HL-60/S4 (cell line): Measurements from ENCODE around the gene CMTM8.
"Not testable (repeated sequence)": the region's sequence is repeated elsewhere in the genome, so short reads cannot be mapped to it uniquely, and the experiment has no call there.

ENCODE experiments used
- in situ Hi-C: fragments of 300-500 bp; cut with MboI; formaldehyde crosslinking; loops from 2 replicates; pipeline ENCODE4 v1.14.3; 2022; ENCODE audit warnings: low sequenced_read_pairs

Gene CMTM8

DNA sequence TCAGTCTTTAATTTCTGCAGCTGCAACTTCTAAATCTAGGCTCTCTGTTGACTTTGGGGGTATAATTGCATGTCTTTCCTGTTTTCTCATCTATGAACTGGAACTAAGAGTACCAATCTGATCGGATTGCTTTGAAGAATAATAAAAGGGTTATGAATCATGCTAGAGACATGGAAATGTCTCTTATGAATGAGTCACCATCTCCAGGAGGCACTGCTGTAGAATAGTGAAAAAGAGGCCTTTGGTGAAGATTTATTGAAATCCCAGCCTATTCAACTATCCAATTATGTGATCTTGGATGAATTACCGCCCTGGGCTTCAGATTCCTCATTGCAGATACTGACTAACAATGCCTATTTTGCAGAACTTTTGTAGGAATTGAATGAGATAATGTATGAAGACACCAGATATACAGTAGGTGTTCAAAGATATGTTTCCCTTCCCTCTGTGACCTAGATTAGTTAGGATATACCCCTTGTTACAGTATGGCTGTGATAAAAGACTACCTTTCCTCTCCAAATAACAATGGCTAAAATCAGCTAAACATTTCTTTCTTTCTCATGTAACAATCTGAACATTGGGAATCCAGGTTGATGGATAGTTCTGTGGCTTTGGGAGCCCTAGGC, 11.5 kb upstream of the CMTM8 start:
- in situ Hi-C loops: no loop called here

DNA sequence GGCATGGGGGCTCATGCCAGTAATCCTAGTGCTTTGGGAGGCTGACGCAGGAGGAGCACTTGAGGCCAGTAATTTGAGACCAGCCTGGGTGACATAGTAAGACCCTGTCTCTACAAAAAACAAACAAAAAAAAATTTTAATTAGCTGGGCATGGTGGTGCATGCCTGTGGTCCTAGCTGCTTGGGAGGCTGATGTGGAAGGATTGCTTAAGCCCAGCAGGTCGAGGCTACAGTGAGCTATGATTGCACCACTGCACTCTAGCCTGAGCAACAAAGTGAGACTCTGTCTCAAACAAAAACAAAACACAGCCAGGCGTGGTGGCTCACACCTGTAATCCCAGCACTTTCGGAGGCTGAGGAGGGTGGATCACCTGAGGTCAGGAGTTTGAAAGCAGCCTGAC, 9.7 kb upstream of the CMTM8 start:
- in situ Hi-C loops: not testable (repeated sequence)

DNA sequence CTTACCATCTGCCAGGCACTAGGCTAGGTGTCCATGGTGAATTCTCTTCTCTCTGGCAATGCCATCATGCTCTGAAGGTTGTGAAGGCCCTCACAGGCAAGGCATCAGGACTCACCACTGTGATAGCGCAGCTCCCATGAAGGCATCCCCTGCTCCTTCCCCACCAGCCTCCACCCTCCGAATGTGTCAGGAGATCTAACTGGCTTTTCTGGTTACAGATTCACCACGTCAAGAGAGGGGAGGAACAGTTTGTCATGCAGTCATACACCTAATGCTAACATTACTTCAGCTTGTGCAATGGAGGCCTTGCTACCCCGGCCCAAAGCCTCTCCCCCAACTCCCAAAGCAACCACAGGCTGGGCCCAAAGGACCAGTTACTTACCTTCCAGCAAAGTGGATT, 8.9 kb upstream of the CMTM8 start:
- in situ Hi-C loops: no loop called here

DNA sequence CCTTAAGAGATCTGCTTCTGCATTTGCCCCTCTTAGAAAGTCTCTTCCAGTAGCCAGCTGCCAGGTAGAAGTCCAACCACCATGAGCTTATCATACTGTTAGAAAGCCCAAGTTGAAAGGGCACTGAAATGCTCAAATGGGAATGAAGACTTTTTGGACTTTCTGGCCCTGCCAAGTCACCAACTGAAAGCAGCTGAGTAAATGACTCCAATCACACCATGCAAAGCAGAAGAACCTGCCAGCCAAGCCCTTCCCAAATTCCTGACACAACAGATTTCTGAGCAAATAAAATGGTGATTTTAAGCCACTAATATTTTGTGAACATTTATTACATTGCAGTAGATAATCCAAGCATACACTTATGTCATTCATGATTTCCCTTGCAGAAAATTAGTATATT, 2.1 kb upstream of the CMTM8 start:
- in situ Hi-C loops: no loop called here

DNA sequence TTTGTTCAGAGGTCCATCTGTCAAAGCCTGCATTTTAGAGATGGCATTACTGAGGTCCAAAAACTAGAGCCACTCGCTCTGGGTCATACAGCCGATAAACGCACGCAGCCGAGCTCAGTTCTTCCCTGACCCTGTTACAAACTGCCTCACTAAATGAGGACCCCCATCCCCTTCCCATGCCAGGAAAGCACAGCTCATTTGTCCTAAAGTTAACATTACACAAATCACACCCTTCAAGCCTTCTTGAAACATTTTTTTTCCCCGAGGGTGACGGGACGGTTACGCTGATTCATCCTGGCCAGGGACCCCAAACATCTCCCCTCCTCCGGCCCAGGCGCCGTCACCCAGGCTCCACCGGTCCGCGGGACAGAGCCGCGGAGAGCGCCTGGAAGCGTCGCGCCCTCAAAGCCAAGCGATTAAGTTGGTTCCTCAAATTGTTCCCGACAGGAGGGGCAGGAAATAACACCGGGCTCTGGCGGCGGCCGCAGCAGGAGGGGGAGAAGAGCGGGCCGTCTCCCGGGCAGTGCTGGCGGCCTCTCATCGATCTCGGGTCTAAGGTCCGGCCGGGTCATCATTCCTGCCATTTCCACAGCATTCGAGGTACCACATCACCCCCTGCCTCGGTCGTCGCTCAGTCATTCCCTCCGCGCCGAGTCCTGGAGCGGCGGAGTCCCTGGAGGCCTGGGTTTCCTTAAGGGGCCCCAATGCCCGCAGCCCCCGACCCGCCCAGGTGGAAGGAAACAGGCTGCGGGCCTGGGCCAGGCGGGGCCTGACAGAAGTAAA, 619 bp upstream of the CMTM8 start:
- in situ Hi-C loops: no loop called here

DNA sequence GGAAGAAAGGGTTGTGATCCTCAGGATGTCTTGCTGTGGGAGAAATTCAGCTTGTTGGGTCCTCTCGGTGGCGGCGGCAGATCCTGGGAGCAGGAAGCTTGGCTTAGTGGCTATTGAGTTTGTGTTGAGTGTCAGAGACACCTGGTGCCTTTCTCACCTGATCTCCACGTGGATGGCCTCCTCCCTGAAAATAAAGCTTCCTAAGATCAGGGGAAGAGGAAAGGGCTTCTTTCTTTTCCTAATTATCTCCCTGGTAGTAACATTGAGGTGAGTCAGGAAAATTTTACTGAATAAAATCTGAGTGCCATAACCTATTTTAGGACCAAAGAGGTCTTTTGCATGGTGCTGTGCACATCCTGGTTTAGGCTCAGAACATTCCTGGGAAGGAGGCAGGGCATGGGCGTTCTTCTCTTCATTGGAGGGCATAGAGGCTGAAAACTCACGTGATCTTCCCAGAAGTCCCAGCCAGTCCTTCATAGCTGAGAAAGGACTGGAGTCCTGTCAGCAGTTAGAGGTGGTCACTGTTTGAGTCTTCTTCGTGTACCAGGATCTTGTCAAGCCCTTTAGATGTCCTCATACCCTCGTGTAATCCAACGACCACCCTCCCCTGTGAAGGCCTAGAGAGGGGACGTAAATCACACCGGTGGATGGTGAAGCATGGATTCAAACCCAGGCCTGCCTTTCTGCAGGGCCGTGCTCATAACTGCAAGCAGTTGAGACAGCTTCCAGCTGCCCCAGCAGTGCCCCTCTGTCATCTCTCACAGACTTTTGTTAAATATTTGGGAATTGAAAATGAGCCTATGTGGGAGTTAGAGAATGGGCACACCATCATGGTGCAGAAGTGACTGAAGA, 1.1 kb downstream of the CMTM8 start:
- in situ Hi-C loops: no loop called here

DNA sequence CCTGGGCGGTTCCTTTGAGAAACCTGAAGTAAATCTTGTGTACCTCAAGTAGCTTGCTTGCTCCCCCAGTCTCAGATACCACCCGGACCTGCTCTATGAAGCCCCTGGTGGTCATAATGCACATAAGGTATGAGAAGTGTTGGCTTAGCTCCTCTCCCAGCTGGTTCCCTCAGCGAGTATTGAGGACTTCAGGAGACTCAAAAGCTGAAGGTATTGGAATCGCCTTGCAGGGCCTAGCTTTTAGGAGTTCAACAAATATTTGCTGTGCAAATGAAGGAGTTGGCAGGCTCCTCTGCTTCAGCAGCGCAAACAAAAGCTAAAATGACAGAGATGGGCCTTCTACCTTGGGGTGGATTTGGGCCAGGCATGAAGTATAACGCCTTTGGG, 1.7 kb downstream of the CMTM8 start:
- in situ Hi-C loops: no loop called here

DNA sequence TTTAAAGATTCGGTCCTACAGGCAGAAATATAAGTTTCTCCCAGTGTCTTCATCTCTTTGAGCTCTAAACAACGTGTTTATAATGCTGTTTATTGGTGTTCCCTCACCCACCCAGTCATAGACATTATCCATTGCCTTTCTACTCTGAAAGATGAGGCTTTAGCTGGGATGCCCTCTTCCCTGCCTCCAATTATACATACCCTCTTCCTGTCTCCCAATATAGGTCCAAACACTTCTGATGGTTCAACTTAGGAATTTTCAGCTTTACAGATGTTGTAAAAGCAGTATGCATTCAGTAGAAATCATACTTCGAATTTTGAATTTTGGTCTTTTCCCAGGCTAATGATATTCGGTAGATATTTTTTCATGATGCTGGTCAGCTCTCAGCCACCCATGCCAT, 2.6 kb downstream of the CMTM8 start:
- in situ Hi-C loops: no loop called here

DNA sequence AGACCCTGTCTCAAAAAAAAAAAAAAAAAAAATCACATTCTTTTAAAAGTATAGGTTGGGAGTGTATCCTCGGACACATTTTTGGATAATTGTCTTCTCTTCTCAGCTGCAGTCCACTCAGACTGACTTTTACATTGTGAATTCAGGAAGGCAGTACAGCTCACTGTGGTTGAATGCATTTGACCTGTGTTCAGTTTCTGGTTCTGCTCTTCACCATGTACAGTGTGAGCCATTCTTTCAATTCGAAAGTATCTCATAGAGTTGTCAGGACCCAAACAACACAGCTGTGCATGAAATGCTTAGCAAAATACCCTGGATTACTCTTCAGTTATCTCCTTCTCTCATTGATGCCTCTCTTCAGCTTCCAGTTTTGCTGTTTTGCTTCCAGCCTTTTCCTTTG, 5.0 kb downstream of the CMTM8 start:
- in situ Hi-C loops: no loop called here

DNA sequence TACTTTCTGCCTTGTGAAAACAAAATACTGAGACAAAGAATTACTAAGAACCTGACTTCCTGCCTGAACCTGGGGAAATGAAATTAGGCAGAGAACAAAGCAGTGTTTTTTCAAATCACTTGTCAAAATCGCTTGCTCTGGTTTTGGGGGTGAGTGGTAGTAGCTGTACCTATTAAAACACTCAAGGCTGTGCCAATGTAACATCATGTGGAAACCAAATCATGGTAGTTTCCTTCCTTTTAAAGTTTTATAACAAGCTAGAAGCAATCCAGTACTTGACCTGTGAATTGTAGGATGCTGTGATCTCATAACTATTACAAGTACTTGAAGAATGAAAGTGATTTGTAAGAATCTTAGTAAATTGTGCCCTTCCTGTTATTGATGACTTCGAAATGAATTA, 6.7 kb downstream of the CMTM8 start:
- in situ Hi-C loops: no loop called here

DNA sequence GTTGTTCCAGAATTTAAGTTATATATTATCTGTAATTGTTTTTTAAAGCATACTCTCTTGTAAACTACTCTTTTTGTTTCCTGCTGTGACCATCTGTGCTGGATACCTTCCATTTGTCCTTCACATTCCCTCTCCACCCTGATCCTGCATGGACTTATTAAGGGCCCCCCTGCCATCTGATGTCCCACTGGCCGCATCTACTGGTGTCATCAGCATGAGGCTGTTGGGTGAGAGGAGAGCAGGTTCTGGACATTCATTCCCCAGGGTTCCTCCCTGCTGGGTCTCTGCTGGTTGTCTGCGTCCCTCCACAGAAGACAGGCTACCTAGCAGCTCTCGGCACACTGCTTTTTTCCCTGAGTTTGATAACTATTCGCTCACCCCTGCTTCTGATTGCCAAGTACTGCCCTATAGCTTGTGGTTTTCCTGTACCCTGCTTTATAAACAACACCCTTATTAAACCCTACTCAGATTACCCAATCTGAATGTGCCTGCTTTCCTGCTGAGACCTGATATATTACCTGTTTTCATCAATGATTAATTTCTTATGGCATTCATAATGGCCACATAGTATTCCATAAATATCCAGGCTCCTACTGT, 7.7 kb downstream of the CMTM8 start:
- in situ Hi-C loops: no loop called here

DNA sequence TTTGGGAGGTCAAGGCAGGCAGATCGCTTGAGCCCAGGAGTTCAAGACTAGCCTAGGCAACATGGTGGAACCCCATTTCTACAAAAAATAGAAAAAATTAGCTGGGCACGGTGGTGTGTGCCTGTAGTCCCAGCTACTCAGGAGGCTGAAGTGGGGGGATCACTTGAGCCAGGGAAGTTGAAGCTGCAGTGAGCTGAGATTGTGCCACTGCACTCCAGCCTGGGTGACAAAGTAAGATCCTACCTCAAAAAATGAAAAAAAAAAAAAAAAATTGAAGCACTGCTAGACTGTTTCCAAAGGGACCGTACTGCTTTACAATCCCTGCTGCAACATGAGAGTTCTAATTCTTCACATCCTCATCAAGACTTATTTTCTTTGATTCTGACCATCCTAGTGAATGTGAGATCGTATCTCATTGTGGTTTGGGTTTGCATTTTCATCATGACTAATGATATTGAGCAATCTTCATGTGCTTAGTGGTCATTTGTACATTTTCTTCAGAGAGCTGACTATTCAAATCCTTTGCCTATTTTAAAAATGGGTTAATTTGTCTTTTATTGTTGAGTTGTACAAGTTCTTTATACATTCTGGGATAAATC, 10.8 kb downstream of the CMTM8 start:
- in situ Hi-C loops: no loop called here

DNA sequence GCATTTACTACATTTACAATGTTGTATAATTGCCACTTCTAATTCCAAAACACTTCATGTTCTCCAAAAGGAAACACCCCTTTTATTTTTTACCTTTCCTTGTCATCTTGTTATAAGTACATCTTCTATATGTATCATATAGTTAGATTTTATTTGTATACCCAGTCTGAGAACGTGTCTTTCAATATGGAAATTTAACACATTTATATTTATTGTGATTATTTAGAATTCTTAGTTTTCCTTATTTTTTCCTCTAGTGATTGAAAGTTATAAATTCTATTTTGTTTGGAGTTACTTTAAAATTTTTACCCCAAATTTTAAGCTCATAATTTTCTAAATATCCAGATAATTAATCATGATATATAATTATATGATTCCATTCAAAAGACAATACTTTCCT, 15.8 kb downstream of the CMTM8 start:
- in situ Hi-C loops: no loop called here

DNA sequence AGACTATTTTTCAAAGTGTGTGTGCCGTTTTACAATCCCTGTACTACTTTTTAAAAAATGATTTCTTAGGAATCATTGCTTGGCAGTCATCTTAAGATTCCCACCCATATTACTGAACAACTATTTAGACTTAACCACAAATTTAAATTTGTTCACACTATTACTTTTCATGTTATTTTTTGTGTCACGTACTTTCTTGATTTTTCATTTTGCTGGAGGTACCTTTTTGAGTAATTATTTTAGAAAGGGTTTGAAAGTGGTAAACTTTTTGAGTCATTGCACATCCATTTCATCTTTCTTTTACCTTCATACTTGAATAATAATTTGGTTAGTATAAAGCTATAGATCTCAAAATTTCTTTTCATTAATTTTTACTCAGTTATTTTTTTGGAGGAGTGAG, 16.9 kb downstream of the CMTM8 start:
- in situ Hi-C loops: no loop called here

DNA sequence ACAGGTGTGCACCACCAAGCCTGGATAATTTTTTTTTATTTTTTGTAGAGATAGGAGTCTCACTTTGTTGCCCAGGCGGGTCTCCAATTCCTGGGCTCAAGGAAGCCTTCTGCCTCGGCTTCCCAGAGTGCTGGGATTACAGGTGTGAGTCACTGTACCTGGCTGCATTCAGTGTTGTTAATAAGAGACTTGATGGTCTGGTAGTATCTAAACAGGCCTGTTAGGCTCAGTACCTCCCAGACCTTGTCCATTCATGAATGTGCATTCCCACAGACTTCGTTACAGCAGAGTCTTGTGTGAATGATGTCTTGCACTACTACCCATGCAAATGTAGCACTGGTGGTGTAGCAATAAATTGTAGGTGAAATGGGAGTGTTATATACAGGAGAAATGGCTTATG, 17.7 kb downstream of the CMTM8 start:
- in situ Hi-C loops: no loop called here

DNA sequence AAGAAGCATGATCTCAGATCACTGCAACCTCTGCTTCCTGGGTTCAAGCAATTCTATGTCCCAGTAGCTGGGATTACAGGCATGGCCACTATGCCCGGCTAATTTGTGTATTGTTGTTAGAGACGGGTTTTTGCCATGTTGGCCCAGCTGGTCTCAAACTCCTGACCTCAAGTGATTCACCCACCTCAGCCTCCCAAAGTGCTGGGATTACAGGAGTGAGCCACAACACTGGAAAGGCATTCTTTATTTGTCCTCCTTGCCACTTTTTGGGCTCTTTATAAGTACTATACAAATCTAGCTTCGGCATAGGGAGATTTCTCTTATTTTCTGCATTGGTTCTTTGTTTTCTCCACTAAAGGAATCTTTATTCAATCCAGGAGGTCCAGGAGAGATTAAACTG, 18.6 kb downstream of the CMTM8 start:
- in situ Hi-C loops: no loop called here

DNA sequence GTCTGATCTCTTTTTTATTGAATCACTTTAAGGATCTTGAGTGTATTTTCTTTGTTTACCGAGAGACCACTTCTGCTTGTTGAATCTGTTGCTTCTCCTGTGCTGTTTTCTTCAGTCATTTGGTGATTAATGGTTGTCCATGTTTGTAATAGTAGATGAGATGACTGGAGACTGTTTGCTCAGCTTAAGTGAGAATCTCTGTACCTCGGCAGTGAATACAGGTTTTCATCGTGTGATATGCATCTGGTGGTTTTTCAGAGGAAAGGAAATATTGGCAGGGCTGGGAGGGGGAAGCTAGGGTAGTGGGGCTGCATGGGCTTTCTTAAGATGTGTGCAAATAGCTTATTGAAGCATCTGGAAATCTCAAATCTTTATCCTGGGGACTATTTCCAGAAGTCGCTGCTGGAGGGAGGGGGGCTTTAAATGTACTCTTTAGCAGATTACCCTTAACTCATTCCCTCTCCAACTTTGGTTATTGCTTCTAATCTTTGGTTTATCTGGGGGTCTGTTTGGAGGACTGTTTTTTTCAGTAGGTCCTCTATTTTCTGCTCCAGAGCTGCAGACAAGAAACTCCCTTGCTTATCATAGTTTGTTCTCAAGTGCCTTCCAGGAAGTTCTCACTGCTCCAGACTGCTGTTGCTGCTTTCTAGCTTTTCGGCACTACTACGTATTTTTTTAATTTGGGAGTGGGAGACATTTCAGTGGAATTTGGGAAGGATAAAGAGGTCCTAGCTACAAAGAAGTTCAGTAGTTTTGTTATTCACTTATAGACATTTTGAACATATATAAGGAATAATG, 19.4 kb downstream of the CMTM8 start:
- in situ Hi-C loops: no loop called here

DNA sequence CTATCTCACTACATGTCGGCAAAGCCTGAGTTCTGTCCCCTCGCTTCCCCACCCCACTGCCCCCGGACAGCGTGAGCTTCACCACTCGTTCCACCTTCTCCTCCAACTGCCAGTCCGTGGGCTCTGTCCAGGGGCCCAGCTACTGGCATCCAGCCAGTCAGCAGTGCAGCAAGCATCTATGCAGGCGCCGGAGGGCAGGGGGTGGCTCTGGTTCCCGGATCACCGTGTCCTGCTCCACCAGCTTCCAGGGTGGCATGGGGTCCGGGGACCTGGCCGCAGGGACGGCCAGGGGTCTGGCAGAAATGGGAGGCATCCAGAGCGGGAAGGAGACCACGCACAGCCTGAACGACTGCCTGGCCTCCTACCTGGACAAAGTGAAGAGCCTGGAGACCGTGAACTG, 20.4 kb downstream of the CMTM8 start:
- in situ Hi-C loops: no loop called here

DNA sequence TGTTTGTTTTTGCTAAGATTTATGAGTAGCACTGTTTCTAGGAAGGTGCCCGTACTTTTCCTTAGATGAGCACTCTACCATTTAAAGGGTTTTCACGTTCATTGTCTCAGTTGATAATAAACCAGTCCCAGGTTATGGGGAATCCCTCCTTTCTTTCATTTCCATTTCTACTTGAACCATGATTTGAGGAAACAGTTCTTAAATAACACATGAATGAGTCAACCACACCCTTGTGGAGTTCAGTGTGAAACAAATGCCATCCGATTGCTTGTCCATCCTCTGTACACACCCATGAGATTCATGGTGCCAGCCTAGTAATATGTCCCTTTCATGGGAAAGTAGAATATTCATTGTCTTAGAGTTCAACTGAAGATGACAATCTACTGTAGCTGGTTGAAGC, 23.1 kb downstream of the CMTM8 start:
- in situ Hi-C loops: no loop called here

DNA sequence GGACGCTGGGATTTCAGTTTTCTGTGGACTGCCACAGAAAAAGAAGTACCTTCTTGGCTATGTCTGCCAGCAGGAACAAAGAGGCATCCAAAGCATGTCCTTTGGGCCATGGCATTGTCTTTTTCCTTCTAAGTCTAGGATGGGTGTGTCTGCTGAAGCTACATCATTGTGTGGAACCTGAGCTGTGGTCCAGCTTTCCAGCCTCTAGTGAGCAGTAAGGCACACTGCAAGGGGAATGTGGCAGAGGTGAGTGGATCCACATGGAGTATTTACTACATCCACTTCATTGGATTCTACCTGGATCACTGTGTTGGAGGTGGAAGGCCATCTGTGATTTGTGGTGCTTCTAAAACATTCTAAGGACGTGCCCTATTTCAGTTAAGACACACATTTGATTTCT, 23.7 kb downstream of the CMTM8 start:
- in situ Hi-C loops: no loop called here
